Spleen (tissue), 11 donors: ENCODE data around the gene DPYSL3. TPM values are rescaled to one million over a fixed set of nuclear protein-coding genes. Genes with fewer than 3 reads are reported as not detected.

Source experiments
- DNase-seq: peaks from one replicate; pipeline ENCODE4 v3.0.0-alpha.2; 2020
- H3K27ac ChIP-seq, 8 donors: fragments of 200-600 bp; sonication (generic) in 7 of 8; 1 replicate in 4 of 8; 2 replicates in 4 of 8; pipeline versions ENCODE4 v1.5.0 to v1.8.0; 2016 to 2021; ENCODE audit warnings: inconsistent platforms in 4 of 8, mild to moderate bottlenecking in 4 of 8, moderate library complexity in 1 of 8
- H3K27me3 ChIP-seq, 7 donors: fragments of 200-600 bp; sonication (generic) in 6 of 7; replicated peaks in 1 of 7; 1 replicate in 4 of 7; 2 replicates in 3 of 7; pipeline versions ENCODE4 v1.5.0 to v1.8.0; 2016 to 2021; ENCODE audit warnings: inconsistent platforms in 3 of 7, mild to moderate bottlenecking in 1 of 7
- H3K36me3 ChIP-seq, 6 donors: fragments of 200-600 bp; sonication (generic) in 5 of 6; 1 replicate in 4 of 6; 2 replicates in 2 of 6; pipeline versions ENCODE4 v1.5.0 to v1.8.0; 2016 to 2021; ENCODE audit warnings: inconsistent platforms in 2 of 6
- H3K4me1 ChIP-seq, 6 donors: fragments of 200-600 bp; sonication (generic) in 5 of 6; 1 replicate in 3 of 6; 2 replicates in 3 of 6; pipeline versions ENCODE4 v1.5.0 to v1.8.0; 2016 to 2021; ENCODE audit warnings: inconsistent platforms in 3 of 6
- H3K4me3 ChIP-seq, 8 donors: fragments of 200-600 bp; sonication (generic) in 7 of 8; 1 replicate in 4 of 8; 2 replicates in 4 of 8; pipeline versions ENCODE4 v1.5.0 to v1.8.0; 2016 to 2021; ENCODE audit warnings: inconsistent platforms in 4 of 8, mild to moderate bottlenecking in 4 of 8, moderate library complexity in 2 of 8
- H3K9me3 ChIP-seq, 8 donors: fragments of 200-600 bp; sonication (generic) in 7 of 8; 1 replicate in 4 of 8; 2 replicates in 4 of 8; pipeline versions ENCODE4 v1.5.0 to v1.8.0; 2016 to 2021; ENCODE audit warnings: inconsistent platforms in 4 of 8
- POLR2A ChIP-seq, 3 donors: fragments of 450-650 bp; IDR thresholded peaks; one replicate each; pipeline ENCODE4 v1.5.1; 2017; ENCODE audit warnings: antibody characterized with exemption in 3 of 3, mild to moderate bottlenecking in 1 of 3
- POLR2AphosphoS5 ChIP-seq, 3 donors: sonication (generic); formaldehyde crosslinking; IDR thresholded peaks; one replicate each; pipeline ENCODE4 v1.5.1; 2017; ENCODE audit warnings: antibody characterized with exemption in 3 of 3
- WGBS, 5 donors: extraction: QIAGEN DNeasy Blood & Tissue Kit in 3 of 5; methylation state at CpG; one replicate each; pipeline versions ENCODE4 v1.1.5 to v1.1.7; 2013 to 2018; 5-methylcytosine and 5-hydroxymethylcytosine counted together
- intact Hi-C: fragments of 100-400 bp; cut with DNase I; formaldehyde crosslinking; loops from one replicate; pipeline ENCODE4 v1.15.0; 2023; ENCODE audit warnings: low total_unique reads
- polyA plus RNA-seq, 3 donors: library from polyadenylated mRNA; stranded (reverse); fragments of 200-250 nt; gene quantifications; one replicate each; pipeline ENCODE4 v1.2.1, GENCODE V29; 2013
- total RNA-seq, 7 donors: library from RNA; depleted of rRNA in 3 of 7; stranded (reverse); fragments of >200 nt in 3 of 7; fragmentation: NEBNext Ultra II Directional in 4 of 7; extraction: Animal tissue kit (Norgen Biotek cat#: 25700) in 4 of 7; gene quantifications; one replicate each; pipeline versions ENCODE4 v1.1.0 to v1.2.1, GENCODE V29; 2016 to 2021
- TF ChIP-seq, protein P1 (sequence below), 11 experiments: fragments of 200-600 bp in 7 of 11; fragments of 450-650 bp in 4 of 11; sonication (generic) in 4 of 11; IDR thresholded peaks in 8 of 11; conservative IDR thresholded peaks in 3 of 11; 1 replicate in 7 of 11; 2 replicates in 4 of 11; pipeline versions ENCODE4 v1.4.0 to v1.8.0; 2016 to 2021; ENCODE audit warnings: antibody characterized with exemption in 11 of 11, inconsistent platforms in 4 of 11, mild to moderate bottlenecking in 1 of 11
- donor health status: healthy with polysubstance abuse.
- donor health status: DM: no; HTN: no; CAD: no; lungs with moderate emphysema.
- donor health status: DM: no; HTN: no; CAD: no.
- donor health status: Bipolar disorder and iron deficiency.
- donor health status: healthy.
- donor health status: DM: no; HTN: no; CAD: no.
- donor health status: DM: yes; HTN: yes; CAD: no.

Gene DPYSL3
- total and polyA plus RNA-seq, 10 donors = 10.0 to 58.2 (median 40.4) TPM

DNA sequence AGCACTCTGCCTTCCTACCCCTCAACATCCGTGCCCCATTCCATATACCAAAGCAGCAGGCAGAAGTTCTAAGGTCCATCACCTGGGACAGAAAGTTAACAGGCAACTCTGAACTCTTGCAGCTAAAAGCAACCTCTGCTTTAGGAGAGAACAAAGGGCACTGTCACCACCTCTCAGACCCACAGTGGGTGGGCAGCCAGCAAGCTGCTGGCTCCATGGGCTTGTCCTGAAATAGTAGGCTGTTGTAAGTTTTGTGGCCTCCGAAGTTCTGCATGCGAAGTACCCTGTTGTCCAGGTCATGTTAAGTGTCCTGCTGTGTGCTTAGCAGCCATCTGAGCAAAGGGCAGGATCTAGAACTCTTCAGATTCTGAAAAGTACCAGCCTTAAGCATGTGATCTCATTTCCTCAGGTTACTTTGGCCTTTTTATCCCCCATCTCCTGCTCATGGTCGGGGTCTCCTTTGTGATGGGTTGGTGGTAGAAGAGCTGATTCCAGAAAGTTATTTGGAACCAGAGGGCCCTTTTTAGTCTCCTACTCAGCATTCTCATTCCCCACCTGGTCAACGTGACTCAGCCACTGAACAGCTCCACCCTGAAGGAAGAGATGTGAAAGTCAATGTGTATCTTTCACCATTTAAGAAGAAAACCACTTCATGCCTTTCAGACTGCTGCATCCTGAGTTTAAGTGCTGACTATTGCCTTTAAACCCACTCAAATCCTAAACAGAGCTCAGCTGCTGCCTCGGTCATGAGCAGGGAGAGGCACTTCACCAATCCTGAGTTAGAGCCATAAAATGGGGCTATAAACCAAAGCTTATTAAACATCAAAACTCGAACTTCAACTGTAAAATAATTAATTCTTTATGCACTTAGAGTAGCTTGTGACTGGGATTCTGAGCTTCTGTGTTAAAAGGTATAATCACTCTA lies 121.4 kb downstream of the DPYSL3 start:
- Histone ChIP-seq H3K27ac (no peak overlapping the region), H3K4me3 (no peak overlapping the region), H3K27me3 (no peaks in the 10 kb centered on the region), H3K9me3 (no peaks in the 10 kb centered on the region), H3K36me3 (peaks cover 0 to 3% (median 0%) of the 10 kb centered on the region in 6 donors), H3K4me1 (no peaks in the 10 kb centered on the region)
- 69 to 83% (median 79%) methylated on average over 7 of the region's 7 CpGs for WGBS, 5 donors
- TF ChIP-seq, protein P1, sequence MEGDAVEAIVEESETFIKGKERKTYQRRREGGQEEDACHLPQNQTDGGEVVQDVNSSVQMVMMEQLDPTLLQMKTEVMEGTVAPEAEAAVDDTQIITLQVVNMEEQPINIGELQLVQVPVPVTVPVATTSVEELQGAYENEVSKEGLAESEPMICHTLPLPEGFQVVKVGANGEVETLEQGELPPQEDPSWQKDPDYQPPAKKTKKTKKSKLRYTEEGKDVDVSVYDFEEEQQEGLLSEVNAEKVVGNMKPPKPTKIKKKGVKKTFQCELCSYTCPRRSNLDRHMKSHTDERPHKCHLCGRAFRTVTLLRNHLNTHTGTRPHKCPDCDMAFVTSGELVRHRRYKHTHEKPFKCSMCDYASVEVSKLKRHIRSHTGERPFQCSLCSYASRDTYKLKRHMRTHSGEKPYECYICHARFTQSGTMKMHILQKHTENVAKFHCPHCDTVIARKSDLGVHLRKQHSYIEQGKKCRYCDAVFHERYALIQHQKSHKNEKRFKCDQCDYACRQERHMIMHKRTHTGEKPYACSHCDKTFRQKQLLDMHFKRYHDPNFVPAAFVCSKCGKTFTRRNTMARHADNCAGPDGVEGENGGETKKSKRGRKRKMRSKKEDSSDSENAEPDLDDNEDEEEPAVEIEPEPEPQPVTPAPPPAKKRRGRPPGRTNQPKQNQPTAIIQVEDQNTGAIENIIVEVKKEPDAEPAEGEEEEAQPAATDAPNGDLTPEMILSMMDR (IDR thresholded peaks at IDR 0.05 in 8 of 11, conservative IDR thresholded peaks at IDR 0.05 in 3 of 11) = no peak
- TF ChIP-seq POLR2AphosphoS5 (IDR thresholded peaks at IDR 0.05) = no peak
- no peak for TF ChIP-seq POLR2A (IDR thresholded peaks at IDR 0.05)
- DNase-seq = no peak
- intact Hi-C loops = no loop called here

DNA sequence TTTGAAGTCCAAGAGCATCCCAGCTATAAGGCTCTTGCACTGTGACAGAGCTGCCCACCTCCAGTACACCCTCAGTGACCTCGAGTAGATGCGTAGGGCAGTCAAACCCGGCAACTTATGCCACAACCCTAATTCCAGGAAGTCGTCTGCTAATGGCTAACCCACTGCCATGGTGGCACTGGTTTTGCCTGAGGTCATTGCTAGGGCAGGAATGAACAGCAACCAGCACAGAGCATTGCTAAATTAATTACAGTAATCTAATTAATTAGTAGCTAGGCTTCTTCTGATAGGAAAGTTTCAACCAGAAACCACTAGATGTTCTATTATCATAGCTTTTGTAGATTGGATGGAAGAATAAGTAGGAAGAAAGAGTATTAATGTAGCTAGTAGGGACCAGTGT lies 122.8 kb downstream of the DPYSL3 start:
- Histone ChIP-seq H3K36me3 (no peaks in the 10 kb centered on the region), H3K9me3 (no peaks in the 10 kb centered on the region), H3K4me3 (no peak overlapping the region), H3K27me3 (no peaks in the 10 kb centered on the region), H3K4me1 (no peaks in the 10 kb centered on the region), H3K27ac (no peak overlapping the region)
- no peak for TF ChIP-seq POLR2AphosphoS5 (IDR thresholded peaks at IDR 0.05)
- TF ChIP-seq, protein P1 (IDR thresholded peaks at IDR 0.05 in 8 of 11, conservative IDR thresholded peaks at IDR 0.05 in 3 of 11) = no peak
- TF ChIP-seq POLR2A (IDR thresholded peaks at IDR 0.05) = no peak
- 57 to 77% (median 66%) methylated on average over 4 of the region's 4 CpGs for WGBS, 5 donors
- intact Hi-C loops = no loop called here
- no peak for DNase-seq

DNA sequence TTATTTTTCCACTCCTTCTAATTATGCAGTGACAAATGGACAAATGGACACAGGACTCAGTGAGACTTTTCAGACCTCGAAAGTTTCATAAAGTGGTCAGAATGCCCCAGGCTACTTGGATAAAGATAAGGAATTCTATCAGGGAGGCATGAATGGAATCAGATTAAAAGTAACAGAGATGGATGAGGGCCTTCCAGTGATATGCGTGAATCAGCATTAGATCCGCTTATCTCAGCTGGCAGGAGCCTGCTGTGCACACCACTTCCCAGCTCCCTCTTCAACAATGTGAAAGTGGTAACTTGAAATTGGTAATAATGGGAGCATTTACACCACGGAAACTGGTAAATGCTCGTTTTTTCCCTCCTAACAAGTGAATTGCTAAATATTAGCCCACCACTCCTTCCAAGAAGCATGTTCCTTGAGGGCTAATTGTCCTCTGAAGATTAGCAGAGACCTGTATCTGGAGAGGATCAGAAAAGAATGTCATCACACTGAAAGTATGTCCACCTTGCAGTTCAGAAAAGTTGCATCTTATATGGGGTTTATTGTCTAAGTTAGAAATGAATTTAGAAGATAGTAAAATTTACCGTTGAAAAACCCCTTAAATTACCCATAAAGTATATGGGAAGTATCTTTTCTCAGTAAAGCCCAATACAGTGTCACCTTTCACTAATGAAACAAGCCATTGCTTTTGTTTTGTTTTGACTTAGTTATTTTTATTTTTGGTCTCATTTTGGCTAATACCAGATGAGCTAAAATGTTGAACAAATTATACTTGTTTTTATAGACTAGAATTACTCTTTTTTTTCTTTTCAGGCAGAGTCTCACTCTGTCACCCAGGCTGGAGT lies 125.3 kb downstream of the DPYSL3 start:
- intact Hi-C loops = no loop called here
- Histone ChIP-seq H3K4me1 (no peaks in the 10 kb centered on the region), H3K27ac (no peak overlapping the region), H3K4me3 (no peak overlapping the region), H3K27me3 (no peaks in the 10 kb centered on the region), H3K36me3 (no peaks in the 10 kb centered on the region), H3K9me3 (no peaks in the 10 kb centered on the region)
- TF ChIP-seq POLR2A (IDR thresholded peaks at IDR 0.05) = no peak
- TF ChIP-seq, protein P1 (IDR thresholded peaks at IDR 0.05 in 8 of 11, conservative IDR thresholded peaks at IDR 0.05 in 3 of 11) = no peak
- TF ChIP-seq POLR2AphosphoS5 (IDR thresholded peaks at IDR 0.05) = no peak
- WGBS, 5 donors = 73 to 84% (median 78%) methylated on average over 6 of the region's 6 CpGs
- DNase-seq = no peak
